ENCODE measurements around the gene MAML2.

GRCh38 chr11:96110302-96110701, 232.7 kb downstream of the MAML2 start:
- no peak for TF ChIP-seq CTCF (IDR thresholded peaks at IDR 0.05)
- TF ChIP-seq POLR2A (IDR thresholded peaks at IDR 0.05; ENCODE audit: low read depth), result no peak
- no peak for TF ChIP-seq POLR2AphosphoS5 (IDR thresholded peaks at IDR 0.05)
- no peak for TF ChIP-seq EP300 (IDR thresholded peaks at IDR 0.05)

All from esophagus muscularis mucosa (tissue), 4 donors.